NCI-H1092 (cell line): ENCODE results near the gene MCOLN1.

Source experiments
- DNase-seq: peaks from one replicate; lab custom pipeline; 2025; lab: John Stamatoyannopoulos, UW

The MCOLN1 gene

DNA sequence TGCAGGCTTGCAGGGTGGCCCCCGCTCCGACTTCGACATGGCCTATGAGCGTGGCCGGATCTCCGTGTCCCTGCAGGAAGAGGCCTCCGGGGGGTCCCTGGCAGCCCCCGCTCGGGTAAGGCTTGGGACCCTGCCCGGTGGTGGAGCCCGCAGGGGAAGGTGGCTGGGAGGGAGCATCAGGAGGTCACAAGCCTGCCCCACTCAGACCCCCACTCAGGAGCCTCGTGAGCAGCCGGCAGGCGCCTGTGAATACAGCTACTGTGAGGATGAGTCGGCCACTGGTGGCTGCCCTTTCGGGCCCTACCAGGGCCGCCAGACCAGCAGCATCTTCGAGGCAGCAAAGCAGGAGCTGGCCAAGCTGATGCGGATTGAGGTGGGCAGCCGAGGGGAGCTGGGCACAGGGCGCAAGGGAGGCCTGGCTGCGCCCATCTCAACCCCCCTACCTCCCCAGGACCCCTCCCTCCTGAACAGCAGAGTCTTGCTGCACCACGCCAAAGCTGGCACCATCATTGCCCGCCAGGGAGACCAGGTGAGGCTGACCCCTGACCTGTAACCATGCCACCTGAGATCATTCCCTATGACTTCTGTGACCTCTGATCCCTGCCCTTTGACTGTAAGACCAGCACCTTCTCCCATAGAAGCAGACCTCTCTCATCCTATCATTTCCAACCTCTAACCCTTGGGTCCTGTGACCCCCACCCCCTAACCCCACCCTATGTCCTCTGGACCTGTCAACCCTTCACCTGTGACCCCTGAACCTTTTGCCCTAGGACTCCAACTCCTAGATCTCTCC, 20.3 kb downstream of the MCOLN1 start:
- DNase-seq: no peak

DNA sequence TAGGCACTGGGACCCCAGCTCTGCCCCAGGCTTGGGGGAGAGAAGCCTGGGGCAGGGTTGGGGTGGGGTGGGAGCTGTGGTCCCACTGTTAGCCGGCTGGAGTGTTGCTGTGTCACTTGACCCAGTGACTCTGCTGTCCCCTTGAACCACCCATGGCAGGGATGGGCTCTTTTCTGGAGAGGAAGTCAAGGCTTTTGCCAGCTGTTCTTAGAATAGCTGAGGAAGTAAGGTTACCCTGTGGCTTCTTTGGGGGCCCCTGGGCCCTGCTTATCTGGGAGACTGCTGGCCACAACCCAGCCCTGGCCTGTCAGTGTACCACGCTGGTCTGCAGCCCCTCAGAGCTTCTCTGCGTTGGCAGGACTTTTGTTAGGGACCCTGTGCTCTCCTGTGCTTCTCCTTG, 22.2 kb downstream of the MCOLN1 start:
- no peak for DNase-seq

DNA sequence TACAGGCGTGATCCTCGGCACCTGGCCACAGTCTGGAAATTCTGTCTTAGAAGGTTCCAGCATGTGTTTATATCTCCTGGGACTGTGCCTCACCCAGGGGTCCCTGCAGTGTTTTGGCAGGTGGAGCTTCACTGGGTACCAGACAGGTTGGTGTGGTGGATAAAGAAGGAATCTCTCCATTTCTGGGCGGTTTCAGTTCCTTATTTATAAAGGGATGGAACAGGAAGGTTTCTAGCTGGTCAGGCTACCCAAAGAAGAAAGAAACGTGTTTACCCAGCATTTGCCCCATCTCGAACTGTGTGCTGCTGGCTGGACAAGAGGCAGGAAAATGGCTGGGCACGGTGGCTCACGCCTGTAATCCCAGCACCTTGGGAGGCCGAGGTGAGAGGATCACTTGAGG, 22.9 kb downstream of the MCOLN1 start:
- DNase-seq: no peak

DNA sequence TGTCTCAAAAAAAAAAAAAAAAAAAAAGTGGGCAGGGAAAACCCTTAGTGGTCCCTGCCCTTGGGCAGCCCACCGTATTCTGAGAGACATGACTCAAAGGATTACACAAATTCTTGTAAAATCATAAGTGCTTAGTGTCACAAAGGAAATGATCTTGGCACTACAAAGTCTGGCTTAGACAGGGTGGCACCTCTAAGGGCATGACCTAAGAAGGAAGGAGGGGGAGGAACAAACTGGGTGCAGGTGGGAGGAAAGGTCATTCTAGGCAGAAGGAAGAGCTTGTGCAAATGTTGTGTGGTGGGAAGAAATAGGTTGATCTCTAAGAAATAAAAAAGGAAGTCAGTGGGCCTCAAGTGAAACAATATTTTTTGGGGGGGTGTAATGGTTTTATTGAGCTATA, 23.5 kb downstream of the MCOLN1 start:
- no peak for DNase-seq

DNA sequence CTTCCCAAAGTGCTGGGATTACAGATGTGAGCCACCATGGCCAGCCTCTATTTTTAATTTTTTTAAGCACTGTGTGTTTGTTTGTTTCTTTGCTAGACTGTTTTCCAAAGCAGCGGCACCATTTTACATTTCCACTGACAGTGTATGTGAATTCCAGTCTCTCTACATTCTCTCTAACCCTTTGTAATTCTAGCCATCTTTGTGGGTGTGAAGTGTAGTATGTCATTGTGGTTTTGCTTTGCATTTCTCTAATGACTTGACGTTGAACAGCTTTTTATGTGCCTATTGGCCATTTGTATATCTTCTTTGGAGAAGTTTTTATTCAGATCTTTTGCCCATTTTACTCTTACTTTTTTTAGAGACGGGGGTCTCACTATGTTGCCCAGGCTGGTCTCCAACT, 24.7 kb downstream of the MCOLN1 start:
- DNase-seq: no peak

DNA sequence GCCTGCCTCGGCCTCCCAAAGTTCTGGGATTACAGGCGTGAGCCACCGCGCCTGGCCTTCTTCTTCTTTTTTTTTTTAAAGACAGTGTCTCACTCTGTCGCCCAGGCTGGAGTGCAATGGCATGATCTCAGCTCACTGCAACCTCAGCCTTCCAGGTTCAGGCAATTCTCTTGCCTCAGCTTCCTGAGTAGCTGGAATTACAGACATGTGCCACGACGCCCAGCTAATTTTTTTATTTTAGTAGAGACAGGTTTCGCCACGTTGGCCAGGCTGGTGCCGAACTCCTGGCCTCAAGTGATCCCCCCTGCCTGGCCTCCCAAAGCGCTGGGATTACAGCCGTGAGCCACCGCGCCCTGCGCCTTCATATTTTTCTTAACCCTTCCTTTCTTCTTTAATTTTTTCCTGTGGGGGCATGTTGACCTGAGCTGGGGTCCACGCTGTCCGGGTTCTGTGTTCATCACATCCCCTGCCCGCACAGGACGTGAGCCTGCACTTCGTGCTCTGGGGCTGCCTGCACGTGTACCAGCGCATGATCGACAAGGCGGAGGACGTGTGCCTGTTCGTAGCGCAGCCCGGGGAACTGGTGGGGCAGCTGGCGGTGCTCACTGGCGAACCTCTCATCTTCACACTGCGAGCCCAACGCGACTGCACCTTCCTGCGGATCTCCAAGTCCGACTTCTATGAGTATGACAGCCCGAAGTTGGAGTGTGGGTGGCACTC, 27.2 kb downstream of the MCOLN1 start:
- DNase-seq: no peak

DNA sequence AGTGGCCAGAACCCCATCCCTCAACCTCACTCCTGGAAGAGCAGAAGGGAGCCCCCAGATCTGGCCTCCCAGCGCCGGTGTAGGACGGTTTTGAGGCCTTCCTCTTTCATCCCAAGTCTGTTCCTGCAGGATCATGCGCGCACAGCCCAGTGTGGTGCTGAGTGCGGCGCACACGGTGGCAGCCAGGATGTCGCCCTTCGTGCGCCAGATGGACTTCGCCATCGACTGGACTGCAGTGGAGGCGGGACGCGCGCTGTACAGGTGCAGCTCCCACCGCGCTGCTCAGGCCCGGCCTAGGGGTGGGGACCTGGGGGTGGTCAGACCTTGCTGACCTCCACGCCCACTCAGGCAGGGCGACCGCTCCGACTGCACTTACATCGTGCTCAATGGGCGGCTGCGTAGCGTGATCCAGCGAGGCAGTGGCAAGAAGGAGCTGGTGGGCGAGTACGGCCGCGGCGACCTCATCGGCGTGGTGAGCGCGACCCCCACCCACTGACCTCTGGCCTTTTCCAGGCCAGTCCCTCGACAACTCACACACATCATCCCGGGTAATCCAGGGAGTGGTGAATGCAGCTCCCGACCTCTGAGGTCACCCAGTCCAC, 27.8 kb downstream of the MCOLN1 start:
- no peak for DNase-seq

DNA sequence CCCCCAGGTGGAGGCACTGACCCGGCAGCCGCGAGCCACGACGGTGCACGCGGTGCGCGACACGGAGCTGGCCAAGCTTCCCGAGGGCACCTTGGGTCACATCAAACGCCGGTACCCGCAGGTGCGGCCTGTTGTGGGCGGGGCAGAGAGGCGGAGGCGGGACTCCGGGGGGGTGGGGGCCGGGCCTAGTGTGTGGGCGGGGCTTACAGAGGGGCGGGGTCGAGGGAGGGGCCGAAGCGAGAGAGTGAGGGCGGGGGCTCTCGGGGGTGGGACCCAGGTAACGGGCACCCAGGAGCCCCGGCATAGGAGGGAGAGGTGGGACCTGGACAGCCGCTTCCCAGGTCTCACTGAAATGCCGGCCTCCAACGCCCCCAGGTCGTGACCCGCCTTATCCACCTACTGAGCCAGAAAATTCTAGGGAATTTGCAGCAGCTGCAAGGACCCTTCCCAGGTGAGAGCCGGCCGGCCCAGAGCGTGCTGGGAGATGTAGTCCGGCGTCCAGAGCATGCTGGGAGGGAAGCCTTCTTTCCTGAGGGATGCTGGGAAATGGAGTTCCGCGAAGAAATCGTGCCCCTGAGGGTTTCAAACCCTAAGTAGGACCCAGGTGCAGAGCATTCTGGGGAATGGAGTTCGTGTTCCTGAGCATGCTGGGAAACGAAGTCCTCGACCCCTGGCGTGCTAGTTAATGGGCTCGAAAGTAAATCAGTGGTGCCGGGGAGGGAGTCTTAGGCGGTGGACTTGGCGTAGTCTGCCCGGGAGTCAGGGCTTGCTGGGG, 28.8 kb downstream of the MCOLN1 start:
- no peak for DNase-seq

DNA sequence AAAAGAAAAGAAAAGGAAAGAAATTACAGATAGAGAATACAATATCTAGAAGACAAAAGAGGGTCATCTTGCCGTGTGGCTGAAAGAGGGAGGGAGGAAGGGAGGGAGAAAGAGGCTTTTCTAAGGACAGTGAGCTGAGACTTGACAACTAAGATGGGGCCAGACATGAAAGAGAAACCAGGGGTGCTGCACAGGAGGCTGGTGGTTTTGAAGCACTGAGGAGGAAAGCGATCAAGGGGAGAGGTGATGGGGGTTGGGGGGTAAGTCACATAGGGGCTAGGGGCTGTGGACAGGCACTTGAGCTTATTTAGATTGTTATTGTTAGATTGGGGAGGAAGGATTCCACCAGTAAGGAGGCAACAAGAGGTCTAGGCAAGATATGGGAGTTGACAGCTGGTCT, 30.4 kb downstream of the MCOLN1 start:
- DNase-seq: no peak

DNA sequence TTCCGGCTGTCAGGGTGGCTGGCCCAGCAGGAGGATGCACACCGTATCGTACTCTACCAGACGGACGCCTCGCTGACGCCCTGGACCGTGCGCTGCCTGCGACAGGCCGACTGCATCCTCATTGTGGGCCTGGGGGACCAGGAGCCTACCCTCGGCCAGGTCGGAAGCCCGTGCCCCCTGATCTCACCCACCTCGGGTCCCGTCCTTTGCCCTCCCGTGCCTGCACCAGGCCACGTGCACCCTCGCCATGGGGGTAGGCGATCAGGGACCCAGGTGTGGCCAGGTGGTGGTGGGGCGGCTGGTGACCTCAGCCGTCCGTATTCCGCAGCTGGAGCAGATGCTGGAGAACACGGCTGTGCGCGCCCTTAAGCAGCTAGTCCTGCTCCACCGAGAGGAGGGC, 32.1 kb downstream of the MCOLN1 start:
- DNase-seq: no peak

DNA sequence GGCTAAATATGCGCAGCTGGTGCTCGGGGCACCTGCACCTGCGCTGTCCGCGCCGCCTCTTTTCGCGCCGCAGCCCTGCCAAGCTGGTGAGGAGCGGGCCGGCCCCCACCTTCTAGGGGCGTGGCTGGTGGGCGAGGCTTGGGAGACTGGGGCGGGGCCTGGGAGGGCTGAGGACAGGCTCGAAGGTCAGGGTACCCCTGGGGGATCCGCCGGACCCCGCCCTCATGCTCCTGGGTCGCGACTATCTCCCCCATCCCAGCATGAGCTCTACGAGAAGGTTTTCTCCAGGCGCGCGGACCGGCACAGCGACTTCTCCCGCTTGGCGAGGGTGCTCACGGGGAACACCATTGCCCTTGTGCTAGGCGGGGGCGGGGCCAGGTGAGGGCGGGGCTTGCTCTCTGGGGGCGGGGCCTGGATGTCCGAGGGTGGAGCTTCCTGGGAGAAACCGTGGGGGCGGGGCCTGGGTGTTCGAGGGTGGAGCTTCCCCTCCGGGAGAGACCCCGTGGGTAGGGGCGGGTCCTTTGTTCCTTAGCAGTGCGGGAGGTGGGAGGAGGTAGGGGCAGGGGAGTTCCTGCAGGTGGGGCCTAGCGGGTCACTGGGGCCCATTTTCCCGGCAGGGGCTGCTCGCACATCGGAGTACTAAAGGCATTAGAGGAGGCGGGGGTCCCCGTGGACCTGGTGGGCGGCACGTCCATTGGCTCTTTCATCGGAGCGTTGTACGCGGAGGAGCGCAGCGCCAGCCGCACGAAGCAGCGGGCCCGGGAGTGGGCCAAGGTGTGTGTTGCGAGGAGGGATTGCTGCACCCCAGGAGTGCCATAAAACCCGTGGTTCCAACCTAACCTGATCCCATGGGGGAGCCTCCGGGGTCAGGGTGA, 32.8 kb downstream of the MCOLN1 start:
- DNase-seq: no peak

DNA sequence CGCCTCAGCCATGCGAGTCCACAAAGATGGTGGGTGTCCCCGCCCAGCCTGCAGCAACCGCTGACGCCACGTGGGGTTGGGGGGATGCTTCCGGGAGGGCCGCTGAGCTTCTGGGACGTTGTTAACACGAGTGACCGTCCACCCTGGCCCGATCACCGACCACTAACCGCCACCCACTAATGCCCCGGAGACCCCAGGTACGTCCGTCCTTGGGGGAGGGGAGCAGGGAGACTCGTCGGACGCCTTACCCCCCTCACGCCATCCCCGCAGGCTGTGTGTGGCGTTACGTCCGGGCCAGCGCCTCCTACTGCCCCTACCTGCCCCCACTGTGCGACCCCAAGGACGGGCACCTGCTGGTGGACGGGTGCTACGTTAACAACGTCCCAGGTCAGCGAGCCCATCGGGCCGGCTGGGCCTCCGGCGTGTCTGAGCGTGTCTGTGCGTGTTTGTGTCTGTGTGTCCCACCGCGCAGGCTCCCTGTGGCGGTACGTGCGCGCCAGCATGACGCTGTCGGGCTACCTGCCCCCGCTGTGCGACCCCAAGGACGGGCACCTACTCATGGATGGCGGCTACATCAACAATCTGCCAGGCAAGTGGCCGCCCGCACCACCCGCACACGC, 34.4 kb downstream of the MCOLN1 start:
- no peak for DNase-seq

DNA sequence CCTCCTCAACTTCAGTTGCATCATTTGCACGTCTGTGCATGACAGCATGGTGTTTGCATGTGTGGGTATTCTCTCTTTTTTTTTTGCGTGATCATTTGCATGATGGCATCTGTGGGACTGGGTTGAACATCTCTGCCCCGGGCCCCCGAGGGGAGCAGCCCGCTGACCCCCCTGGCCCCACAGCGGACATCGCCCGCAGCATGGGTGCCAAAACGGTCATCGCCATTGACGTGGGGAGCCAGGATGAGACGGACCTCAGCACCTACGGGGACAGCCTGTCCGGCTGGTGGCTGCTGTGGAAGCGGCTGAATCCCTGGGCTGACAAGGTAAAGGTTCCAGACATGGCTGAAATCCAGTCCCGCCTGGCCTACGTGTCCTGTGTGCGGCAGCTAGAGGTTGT, 36.2 kb downstream of the MCOLN1 start:
- no peak for DNase-seq

DNA sequence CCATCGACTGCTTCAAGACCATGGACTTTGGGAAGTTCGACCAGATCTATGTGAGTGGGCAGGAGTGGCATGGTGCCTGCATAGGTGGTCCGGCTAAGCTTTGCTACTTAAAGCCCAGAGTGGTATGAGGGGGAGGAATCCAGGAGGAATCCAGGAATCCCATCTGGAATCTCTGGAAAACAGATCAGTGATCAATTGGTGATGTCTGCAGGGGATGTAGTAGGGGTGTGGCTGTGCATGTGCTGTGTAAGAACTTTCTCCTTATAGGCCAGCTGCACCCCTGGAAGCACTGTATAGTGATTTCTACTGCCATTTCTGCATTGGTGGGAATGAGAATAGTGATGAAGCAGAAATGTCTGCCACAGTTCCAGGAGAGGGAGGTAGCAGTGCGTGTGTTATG, 36.7 kb downstream of the MCOLN1 start:
- DNase-seq: no peak

DNA sequence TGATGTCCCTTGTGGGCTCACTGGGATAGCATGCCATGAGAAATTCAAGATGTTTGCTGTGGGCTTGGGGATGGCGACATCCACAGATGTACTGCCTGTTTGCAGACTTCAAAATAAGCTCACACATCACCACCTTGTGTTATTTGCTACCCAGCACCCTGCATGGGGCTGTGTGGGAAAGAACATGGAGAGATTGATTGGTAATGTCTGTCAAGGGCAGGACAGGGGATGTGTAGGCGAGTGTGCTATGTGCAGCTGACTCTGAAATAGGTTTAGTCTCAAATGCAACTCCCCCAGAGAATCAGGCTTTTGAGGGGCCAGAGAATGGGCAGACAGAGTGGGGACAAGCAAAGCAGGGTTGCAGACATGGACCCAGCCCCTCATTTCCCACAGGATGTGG, 37.8 kb downstream of the MCOLN1 start:
- DNase-seq: no peak

DNA sequence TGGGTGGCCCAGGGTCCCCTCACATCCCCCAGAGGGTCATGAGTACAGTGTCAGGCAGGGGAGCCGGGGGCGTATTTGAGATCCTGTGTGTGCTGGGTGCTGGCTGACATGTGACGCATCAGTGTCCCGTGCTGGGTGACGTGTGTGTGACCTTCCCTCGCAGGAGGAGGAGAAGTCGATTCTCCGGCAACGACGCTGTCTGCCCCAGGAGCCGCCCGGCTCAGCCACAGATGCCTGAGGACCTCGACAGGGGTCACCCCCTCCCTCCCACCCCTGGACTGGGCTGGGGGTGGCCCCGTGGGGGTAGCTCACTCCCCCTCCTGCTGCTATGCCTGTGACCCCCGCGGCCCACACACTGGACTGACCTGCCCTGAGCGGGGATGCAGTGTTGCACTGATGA, 38.9 kb downstream of the MCOLN1 start:
- DNase-seq: no peak

DNA sequence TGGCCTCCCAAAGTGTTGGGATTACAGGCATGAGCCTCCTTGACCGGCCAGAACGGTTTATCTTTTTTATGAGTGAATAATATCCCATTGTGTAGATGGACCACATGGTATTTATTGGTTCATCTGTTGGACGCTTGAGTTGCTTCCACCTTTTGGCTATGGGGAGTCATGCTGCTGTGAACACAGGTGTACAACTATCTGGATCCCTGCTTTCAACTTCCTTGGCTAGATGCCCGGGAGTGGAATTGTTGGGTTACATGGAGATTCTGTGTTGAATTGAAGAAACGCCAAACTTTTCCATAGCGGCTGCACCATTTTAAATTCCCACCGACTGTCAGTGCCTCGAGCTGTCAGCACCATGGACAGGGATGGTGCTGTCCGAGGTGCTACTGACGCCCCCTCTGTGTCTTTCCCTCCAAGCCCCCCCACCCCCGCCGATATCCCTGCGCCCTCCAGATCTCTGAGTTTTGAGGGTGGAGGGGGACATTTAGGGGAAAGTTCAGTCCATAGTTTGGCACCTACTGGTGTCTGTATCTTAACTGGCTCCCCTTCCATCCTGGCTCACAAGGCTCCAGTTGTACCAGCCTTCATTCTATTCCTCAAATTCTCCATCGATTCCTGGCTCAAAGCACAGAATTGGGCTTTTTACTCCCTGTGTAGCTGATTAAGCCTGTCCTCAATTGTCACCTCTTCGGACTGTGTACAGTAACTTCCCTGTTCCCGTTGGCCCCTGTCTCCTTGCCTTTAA, 40.4 kb downstream of the MCOLN1 start:
- no peak for DNase-seq

DNA sequence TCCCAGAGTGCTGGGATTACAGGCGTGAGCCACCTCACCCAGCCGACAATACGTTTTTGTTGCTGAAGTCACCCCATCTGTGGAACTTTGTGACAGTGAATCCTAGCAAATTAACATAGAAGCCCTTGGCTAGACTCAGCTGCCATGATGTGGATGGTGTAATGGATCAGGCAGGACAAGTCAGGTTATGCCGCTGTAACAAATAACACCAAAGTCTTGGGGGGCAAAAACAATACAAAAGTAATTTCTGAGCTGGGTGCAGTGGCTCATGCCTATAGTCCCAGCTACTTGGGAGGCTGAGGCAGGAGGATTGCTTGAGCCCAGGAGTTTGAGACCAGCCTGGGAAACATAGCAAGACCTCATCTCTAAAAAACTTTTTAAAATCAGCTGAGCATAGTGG, 42.4 kb downstream of the MCOLN1 start:
- no peak for DNase-seq

DNA sequence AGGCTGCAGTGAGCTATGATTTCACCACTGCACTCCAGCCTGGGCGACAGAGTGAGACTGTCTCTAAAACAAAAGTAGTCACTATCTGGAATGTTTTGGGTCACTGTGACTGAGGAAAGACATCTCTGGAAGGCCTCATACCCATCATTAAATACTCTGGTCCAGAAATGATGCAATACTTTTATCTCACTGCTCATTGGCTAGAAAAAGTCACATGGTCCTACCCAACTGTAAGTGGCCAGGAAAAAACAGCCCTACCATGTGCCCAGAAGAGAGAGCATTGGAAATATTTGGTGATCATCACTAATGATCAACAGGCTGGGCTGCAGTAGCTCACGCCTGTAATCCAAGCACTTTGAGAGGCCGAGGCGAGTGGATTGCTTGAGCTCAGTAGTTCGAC, 42.9 kb downstream of the MCOLN1 start:
- DNase-seq: no peak

DNA sequence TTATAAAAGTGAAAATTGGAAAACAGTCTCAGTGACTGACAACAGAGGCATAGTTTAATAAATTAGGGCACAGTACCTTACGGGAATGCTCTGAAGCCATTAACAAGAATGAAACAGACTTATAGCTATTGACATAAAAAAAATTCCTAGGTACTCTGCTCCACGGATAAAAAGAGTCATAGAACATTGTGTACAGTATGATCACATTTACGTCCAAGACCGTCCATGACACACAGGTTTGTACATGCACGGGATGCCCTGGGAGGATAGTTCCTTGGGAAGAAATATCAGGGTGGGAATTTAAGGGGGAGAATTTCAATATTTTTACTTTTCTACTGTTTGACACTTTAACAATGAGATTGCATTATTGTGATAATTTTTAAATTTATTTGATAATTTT, 48.3 kb downstream of the MCOLN1 start:
- no peak for DNase-seq
